ENCODE results near the gene SLC10A7.

The SLC10A7 gene, protein sequence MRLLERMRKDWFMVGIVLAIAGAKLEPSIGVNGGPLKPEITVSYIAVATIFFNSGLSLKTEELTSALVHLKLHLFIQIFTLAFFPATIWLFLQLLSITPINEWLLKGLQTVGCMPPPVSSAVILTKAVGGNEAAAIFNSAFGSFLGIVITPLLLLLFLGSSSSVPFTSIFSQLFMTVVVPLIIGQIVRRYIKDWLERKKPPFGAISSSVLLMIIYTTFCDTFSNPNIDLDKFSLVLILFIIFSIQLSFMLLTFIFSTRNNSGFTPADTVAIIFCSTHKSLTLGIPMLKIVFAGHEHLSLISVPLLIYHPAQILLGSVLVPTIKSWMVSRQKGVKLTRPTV

DNA sequence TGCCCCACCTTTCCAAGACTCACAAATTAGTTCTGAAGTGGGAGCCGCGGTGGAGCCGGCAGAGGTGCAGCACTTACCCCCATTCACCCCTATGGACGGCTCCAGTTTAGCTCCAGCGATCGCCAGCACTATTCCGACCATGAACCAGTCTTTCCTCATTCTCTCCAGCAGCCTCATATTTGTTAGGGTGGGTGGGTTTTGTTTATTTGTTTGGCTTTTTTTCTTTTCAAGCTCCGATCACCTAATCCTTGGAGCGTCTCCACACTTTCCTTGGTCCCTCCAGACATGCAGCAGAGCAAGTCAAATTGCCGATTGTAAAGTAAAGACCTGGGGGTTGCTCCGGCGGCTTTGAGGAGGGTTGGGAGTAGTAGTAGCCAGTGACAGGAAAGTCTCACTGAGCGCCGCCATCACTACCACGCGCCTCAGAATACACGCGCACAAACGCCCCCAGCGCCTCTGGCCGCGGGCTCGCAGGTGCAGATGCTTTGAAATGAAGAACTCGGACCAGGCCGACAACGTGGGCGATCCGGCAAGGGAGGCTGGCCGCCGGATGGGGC, at the start of gene SLC10A7:
Gene SLC10A7, minus strand, starts transcription at position 400 of the 557 bp plus-strand sequence. Its CDS starts 223 bp downstream, at position 177.
- peak; percentile 13 for DNase-seq

DNA sequence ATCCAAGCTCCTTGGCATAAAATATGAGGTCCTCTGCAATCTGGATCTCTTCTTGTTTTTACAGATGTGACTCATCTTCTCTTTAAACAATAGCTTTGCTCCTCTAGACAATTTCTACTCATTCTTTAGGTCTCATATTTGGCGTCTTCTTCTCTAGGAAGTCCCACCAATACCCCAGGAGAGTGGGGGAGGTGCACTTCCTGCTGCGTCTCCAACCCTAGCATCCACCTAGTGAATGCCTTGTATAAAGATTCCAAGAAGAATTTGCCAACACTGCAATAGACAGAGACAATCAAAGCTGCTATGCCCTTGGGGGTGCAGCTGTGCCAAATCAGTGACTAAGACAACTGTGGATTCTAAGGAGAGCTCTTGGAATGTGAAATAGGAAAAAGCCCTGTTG, 45.7 kb upstream of the SLC10A7 start:
- DNase-seq, result no peak

DNA sequence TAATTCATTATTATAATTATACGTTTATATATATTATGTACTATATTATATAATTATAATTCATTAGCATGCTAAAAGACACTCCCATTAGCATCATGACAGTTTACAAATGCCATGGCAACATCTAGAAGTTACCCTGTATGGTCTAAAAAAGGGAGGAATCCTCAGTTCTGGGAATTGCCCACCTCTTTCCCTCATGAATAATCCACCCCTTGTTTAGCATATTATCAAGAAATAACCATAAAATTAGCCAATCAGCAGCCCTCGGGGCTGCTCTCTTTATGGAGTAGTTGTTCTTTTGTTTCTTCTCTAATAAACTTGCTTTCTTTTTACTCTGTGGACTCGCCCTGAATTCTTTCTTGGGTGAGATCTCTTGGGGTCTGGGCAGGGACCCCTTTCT, 42.8 kb upstream of the SLC10A7 start:
- DNase-seq, result no peak

DNA sequence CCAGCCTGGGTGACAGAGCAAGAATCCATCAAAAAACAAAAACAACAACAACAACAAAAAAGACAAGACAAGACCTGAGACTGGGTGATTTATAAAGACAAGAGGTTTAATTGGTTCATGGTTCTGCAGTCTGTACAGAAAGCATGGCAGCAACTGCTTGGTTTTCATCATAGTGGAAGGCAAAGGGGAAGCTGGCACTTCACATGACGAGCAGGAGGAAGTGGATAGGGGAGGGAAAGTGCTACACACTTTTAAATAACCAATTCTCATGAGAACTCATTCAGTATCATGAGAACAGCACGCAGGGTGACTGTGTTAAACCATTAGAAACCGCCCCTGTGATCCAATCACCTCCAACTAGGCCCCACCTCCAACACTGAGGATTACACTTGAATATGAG, 28.4 kb upstream of the SLC10A7 start:
- no peak for DNase-seq

DNA sequence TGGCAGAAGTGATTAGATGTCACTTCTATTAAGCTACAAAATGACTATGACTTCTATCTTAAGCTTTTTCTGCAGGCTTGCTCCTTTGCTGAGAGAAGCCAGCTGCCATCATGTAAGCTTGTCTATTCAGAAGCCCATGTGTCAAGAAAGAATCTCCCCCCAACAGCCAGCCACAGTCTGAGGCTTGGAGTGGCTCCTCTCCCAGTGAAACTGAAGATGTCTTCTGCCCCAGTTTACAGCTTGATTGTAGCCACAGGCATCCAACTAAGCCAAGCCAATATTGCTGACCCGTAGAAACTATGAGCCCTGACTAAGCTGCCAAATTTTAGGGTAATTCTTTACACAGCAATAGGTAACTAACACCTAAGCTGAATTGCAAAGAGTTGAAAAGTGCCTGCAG, 26.7 kb upstream of the SLC10A7 start:
- DNase-seq, result no peak

DNA sequence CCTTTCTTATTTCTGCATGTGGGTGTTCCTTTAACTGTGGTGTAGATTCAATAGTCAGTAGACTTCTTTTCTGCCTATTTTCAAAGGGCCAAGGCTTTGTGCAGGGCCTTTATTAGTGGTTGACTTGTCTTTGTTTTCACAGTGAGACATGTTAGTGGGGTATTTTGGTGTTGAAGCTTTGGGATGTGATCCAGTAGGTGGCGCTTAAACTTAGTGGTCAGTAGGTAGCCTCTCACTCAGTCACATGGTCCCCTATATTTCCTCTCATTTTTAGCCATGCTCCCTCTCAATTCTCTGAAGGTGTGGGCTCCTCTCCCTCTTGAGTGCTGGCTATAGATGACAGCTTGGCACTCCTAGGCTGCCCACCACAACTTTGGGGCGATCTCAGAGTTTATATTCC, 23.4 kb upstream of the SLC10A7 start:
- no peak for DNase-seq

DNA sequence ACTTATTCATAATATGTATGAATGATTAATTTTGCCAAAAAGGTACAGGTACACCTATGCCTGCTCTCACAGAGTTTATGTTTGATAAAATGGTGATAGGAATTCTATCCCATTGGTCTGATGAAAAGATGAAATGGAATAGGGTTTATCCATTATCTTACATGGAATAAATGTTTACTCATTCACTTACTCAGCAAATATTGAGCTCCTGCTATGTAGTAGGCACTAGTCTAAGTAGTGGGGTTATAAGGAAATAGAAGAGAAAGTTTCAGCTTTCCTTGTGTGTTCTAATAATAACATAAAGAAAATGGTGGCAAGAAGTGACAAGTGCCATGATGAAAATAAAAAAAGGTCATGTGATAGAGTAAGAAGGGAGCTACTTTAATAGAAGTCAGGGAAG, 12.4 kb upstream of the SLC10A7 start:
- no peak for DNase-seq

DNA sequence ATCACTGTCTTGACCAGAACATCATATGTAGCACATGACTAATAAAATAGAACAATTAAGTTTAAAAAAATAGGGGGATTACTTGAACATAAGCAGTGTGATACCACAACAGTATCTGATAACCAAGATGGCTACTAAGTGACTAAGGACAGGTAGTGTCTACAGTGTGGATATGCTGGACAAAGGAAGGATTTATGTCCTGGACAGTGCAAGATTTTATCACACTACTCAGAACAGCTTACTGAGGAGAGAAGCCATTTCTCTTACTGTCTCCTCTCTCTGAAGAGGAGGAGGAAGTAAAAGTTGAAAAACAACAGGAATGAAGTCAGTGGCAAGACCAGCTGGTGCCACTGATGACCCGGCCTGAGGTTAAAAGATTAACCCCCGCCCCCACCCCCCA, 4.0 kb upstream of the SLC10A7 start:
- DNase-seq, result no peak

DNA sequence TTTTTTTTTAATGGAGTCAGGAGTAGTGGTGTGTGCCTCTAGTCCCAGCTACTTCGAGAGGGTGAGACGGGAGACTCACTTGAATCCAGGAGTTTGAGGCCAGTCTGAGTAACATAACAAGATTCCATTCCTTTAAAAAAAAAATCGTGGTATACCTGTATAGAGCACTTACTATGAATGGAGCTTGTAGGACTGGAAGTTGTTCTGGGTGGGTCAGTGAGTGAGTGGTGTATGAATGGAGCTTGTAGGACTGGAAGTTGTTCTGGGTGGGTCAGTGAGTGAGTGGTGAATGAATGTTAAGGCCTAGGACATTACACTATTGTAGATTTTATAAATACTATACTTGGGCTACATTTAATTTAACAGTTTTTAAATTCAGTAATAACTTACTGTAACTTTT, 2.9 kb upstream of the SLC10A7 start:
- no peak for DNase-seq

DNA sequence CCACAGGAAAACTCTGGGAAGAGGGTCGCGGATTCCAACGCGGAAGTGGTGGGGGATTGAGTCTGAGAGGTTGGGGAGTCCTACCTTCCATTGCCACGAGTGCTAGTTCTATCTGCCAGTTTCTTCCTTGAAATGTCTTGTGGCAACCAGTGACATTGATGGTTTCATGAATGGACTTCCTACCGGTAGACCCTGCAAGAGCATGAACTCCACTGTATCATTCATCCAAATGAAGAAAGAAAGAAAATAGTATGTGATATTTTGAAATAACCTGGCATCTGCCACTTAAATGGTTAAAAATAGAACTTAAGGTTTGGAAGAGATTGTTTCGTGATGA, 1.1 kb upstream of the SLC10A7 start:
- DNase-seq, result no peak

DNA sequence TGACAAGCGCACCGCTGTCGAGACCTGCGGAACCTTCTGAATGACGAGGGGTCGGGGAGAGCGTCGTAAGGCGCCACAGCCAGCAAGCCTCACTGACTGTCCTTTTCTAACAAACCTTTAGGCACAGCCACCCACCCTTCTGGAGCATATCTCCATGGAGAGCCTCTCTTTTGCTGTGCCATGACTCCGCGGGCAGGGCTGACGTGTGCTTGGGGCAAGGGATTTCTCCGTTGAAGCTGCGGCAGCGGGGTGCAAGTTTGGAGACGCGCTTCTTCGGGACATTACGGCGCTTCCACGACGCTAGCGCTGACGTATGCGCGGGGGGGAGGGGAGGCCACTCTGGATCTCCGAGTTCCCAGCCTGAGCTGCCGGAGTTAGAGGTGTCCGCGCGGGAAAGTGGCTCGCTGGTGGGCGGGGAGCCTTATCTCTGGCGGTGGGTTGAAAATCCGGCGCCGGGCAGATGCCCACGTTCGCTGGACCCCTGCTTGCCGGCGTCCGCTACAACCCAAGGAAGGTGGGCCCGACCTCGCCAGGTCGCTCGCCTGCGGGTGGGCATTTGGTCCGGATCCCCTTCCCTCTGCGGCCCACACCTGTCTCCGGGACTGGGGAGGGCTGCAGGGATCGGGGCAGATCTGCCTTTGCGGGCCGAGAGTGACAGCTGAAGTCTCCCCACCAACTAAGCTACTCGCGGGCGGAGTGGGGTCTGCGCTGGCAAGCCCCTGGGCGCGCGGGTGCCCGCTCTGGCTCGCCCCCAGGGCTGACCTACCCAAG, 543 bp upstream of the SLC10A7 start:
- DNase-seq, result peak; percentile 15

DNA sequence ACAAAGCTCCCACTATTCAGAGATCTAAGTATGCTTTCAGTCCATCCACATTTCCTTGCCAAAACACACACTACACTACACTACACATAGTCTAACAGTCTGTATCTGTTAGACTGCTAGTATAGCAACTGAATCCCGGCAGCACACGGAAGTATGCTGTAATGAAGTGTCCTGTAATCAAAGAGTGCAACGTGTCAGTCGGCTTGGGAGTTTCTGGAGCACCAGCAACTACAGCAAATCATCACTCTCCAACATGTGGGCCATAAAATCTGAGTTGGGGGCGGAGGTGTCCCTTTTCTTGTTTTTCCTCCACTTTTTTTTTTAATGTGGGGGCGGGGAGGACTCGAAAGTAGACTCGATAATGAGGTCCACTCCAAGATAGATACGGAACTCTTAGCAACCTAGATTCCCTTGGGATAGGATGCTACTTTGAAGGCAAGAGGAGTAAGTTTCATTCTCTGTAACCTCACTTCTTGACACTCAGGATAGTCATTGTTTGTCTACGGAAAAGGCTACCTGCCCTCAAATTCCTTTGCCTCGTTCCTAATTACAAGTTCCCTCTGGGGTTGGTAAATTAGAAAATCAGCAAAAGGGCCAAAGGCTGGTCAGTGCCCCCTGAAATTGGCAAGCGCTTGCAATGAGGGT, 722 bp downstream of the SLC10A7 start:
- no peak for DNase-seq

DNA sequence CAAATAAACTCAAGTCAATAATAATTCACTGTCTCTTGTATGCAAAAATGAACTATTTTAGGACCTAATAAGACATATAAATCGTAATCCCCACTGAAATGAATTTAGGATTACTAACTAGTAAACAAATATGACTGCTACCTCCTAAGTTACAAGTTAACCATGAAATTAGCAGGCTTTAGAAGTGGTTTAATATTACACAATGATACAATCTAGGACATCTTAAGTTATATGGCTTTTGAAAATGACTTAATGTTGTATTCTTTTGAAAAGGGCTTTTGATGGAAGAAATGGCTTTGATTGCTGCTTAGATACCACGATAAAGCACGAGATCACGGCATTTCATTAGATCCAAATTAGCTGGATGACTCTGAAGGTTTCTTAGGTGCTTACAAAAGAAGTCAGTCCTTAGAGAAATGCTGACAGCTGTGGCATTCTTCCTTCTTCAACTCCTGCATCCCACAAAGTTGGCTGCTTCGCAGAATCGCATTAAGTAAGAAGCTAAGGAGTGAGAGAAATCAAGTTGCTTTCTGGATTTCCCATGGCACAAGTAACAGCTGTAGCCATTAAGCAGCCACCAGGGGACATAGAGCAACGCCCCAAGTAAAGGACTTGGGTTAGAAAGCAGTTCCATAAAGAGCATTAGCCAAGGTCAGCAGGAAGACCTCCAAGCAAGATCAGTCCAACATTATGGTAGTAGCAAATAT, 6.9 kb downstream of the SLC10A7 start:
- no peak for DNase-seq

DNA sequence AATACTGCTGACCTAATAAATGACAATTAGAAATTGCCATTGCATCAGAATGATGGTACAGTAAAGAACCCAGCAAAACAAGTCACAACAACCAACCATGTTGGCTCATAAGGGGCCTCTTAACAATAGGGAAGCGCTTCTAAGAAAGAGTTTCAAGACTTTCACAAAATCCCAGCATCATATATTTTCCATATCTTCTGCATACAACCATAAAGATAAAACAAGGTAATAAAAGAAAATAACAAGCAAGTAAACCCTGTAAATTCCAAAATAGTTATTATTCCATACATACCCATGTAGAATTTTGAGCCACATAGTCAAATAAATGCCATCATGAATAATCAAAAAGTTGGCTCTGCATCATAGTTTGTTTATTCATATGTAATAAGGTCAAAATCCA, 8.2 kb downstream of the SLC10A7 start:
- no peak for DNase-seq

DNA sequence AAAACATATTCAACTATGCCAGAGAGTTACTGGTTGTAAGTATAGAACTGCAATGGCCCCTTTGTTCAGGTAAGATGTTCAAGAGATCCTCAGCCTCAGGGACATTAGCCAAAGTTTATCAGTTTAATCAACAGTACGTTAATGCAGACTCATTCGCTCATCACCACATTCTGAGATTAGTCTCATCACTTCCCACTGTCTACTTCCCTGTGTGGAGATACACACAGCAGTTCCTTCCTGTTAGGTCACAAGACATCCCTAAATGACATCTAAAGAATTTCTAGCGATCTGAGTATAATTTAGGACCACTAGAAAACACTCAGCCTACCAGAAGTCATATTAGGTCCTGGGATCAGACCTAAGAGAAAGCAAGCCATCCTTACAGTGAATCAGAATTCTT, 10.4 kb downstream of the SLC10A7 start:
- DNase-seq, result no peak

DNA sequence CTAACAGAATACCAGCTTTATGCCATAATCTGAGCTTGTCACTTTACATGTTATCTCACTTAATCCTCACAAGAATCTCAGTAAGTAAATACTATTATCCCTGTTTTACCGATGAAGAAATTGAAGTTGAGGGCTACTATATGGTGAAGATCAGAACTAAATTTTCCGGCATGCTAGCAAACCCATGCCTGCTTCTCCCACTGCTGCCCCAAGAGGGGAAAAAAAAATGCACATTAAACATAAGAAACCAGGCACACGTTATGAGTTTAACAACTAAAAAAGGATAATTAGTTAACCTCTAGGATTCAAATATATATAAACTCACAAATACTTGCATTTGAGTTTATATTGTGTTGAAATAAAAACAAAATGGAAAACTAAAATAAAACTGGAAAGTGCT, 10.8 kb downstream of the SLC10A7 start:
- no peak for DNase-seq

DNA sequence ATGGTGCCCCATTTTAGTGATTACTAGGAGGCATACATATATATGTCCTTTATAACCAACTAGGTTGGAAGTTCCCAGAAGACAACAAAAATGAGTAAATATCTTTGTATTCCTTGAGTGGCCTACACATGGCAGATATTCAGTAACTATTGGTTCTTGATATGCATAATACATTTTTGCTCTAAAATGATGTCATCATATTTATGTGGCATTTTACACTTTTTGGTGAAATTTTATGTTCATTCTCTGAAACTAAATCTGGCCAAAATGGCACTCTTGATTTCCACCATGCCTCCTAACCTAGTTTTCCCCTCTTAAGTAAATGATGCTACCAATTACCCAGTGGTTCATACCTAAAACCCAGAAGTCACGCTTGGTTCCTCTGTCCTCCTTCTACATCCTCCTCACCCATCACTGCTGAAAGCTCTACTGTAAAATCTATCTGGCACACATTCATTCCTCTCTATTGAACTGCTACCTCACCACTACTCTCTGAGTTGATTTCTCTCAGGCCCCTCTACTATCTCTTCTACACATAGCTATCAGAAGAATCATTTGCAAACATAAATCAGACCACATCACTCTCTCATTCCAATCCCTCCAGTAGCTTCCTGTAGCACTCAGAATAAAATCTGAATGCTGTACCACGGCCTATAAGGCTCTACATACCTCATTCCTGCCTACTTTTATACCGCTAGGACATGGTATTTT, 13.4 kb downstream of the SLC10A7 start:
- DNase-seq, result no peak

DNA sequence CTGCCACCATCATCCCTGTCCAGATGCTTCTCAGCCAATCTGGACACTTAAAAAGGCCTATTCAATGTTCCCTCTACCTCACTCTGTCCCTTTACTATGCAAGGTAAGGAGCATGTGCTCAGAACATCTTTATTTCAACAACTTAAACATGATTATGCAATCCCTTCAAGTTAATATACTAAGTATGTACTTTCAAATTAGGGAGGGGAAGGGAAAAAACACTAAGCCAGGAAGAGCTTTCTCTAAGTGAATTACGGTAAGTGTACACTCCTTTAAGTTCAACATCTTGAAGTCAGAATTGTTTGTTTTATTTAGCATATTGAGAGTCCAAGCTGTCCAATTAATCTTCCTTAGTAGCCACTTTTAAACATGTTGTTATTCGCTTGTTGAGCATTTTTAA, 14.1 kb downstream of the SLC10A7 start:
- no peak for DNase-seq

DNA sequence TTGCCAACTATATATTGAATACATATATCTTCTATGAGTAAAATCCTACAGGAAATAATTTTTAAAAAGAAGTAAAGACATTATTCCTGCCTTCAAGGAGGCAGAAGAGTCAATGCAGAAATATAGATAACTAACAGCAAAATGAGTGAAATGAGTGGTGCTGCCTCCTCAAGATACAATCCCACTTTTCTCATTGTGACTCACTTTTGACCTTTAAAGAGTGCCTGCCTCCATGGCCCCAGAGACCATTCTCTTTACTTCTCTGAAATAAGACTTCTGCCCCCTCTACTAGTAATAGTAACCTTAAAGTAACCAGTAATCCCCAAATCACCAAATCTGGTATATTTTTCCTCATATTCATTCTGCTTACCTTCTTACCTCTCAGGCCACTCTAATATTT, 15.5 kb downstream of the SLC10A7 start:
- DNase-seq, result no peak

DNA sequence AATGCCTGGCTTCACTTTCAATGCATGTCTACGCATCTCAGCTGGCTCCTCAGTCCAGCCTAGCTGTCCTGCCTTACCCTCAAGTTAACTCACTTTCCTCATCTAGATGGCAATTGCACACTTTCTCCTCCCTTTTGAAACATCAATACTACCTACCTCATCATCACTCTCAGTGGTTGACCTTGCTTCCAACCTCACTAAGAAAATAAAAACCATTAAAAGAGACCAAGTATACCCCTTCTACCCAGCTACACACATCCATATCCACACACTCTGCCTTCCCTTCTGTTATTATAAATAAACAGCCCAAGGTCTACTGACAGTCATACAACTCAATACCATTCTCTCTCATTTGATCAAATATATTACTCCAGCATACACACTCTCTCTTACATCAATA, 21.5 kb downstream of the SLC10A7 start:
- no peak for DNase-seq

DNA sequence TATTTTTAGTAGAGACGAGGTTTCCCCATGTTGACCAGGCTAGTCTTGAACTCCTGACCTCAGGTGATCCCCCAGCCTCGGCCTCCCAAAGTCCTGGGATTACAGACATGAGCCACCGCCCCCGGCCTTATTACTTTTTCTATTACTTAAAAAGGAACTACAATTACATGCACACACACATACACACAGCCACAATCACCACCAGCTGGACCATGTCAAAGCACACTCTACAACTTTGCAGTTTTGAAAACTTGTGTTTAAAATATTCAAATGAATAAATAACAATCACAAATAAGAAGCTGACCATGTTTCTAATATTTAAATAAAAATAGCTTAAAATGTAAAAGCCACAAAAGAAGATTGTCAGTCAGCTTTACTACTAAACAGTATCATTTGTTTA, 23.4 kb downstream of the SLC10A7 start:
- DNase-seq, result no peak

DNA sequence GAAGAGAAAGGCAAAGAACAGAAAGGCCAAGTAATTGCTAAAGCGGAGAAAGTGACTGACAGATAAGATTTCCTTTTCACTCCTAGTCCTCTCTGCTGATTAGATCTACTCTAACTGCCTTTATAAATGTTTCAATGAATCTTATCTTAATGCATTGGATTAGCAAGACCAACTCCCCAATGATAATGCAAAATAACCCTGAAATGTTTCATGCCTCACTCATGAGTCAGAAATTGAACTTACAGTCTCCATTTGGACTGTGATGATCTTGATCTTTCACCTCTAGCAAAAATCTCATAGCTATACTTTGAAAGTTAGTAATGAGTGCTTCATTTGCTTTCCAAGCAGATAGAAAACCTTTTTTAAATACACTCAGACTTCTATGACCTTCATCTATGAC, 26.5 kb downstream of the SLC10A7 start:
- DNase-seq, result no peak

DNA sequence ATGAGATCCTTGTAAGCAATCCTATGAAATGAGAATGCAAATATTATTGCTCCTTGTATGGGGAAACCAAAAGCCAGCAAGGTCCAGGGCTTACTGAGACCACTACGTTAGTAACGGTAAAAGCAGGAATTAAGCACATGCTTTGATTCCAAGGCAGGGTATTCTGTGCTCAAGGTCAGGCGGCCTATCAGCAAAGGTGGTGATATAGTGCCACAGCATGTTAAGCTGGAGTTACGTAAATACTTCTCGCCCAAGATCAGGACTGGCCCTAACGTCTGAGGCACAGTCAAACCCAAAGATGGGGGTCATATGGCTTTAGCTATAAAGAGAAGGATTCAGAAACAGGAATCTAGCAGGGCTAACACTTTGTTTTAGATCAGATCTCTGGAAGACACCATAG, 27.6 kb downstream of the SLC10A7 start:
- DNase-seq, result no peak

Data from NCI-H524 treated with DMSO at 0.1 percent for 48 hours (cell line).